ENCODE results near the gene SPRY1. TPM values are rescaled to one million over a fixed set of nuclear protein-coding genes. Genes with fewer than 3 reads are reported as not detected.

SPRY1 gene
- total and polyA plus RNA-seq, 9 of the 15 experiments (the other 6 are each of a cell fraction or from before 2014, with no cell fraction given), result 0.18 to 1.9 (median 0.45) TPM; not detected in 1

GRCh38 chr4:123403080-123403604, 6.5 kb downstream of the SPRY1 start:
- no peak overlapping the region for H2AFZ ChIP-seq (ENCODE audit: low read depth, low read length)
- 33% methylated on average over 3 of the region's 3 CpGs for WGBS (ENCODE audit: insufficient coverage, low coverage, missing lambda C conversion rate)
- H3K79me2 ChIP-seq (ENCODE audit: control insufficient read depth, insufficient read depth, low read length), result no peaks in the 10 kb centered on the region
- no peak for DNase-seq (ENCODE audit: extremely low read depth in 1 of 4, low spot score in 3 of 4)
- no peak for FAIRE-seq
- intact Hi-C loops (cut with micrococcal nuclease), result no loop called here
- peaks cover 0 to 12% of the 10 kb centered on the region in 2 experiments; a peak in 1 of 5 replicates for H3K27me3 ChIP-seq (ENCODE audit: control insufficient read depth in 2 of 2, insufficient read depth in 2 of 2, low read length in 2 of 2)
- ChIA-PET POLR2A (no interaction called here), CTCF (ENCODE audit: low intra/inter-chr PET ratio) (no interaction called here)
- no peaks in the 10 kb centered on the region for H4K20me1 ChIP-seq (replicated peaks; ENCODE audit: control insufficient read depth, insufficient read depth, low read length)
- H3K9me3 ChIP-seq (replicated peaks; ENCODE audit: control insufficient read depth, insufficient read depth, low read depth, low read length), result no peaks in the 10 kb centered on the region
- no peak for ATAC-seq
- no peak overlapping the region for H3K4me2 ChIP-seq (ENCODE audit: insufficient read depth, low read length)
- H3K36me3 ChIP-seq (ENCODE audit: control insufficient read depth, insufficient read depth, low read length), result no peaks in the 10 kb centered on the region
- no peaks in the 10 kb centered on the region for H3K9me1 ChIP-seq (ENCODE audit: control insufficient read depth, insufficient read depth, low read length)
- H3K4me1 ChIP-seq (replicated peaks in 1 of 2; ENCODE audit: control insufficient read depth in 2 of 2, insufficient read depth in 2 of 2, low read length in 2 of 2), result peaks cover 0 to 9% of the 10 kb centered on the region in 2 experiments; a peak in 1 of 5 replicates
- H3K4me3 ChIP-seq, result no peak overlapping the region
- in situ Hi-C loops (cut with MboI), result no loop called here
- BruUV-seq (replicated peaks), result no TSS peak
- H3K9ac ChIP-seq (ENCODE audit: insufficient read depth in 1 of 2, low read depth in 2 of 2, low read length in 2 of 2), result no peak overlapping the region
- no peak overlapping the region for H3K27ac ChIP-seq (ENCODE audit: extremely low read depth, low read depth, low read length)
- TF ChIP-seq ZNF134 (CRISPR knock-in tag; conservative IDR thresholded peaks at IDR 0.05), result no peak
- no peak for TF ChIP-seq SMC3 (conservative IDR thresholded peaks at IDR 0.05; ENCODE audit: insufficient read depth, low read depth, low read length)
- TF ChIP-seq PURB (CRISPR knock-in tag; IDR thresholded peaks at IDR 0.05; ENCODE audit: low read depth), result no peak
- no peak for TF ChIP-seq ZNF639 (CRISPR knock-in tag; conservative IDR thresholded peaks at IDR 0.05 in 1 of 2, IDR thresholded peaks at IDR 0.05 in 1 of 2)
- no peak for TF ChIP-seq CBX2 (IDR thresholded peaks at IDR 0.05; ENCODE audit: insufficient read depth, low read length, poor library complexity, severe bottlenecking)
- no peak for TF ChIP-seq BRF2 (IDR thresholded peaks at IDR 0.05; ENCODE audit: borderline replicate concordance, insufficient read depth, insufficient read length)
- TF ChIP-seq GABPB2 (CRISPR knock-in tag; conservative IDR thresholded peaks at IDR 0.05), result no peak
- no peak for TF ChIP-seq MLX (CRISPR knock-in tag; conservative IDR thresholded peaks at IDR 0.05)
- no peak for TF ChIP-seq CHAMP1 (IDR thresholded peaks at IDR 0.05)
- no peak for TF ChIP-seq CAMTA2 (CRISPR knock-in tag; conservative IDR thresholded peaks at IDR 0.05)
- no peak for TF ChIP-seq E2F6 (IDR thresholded peaks at IDR 0.05; ENCODE audit: borderline replicate concordance in 1 of 2, extremely low read depth in 1 of 2, insufficient read depth in 1 of 2, insufficient read length in 1 of 2, low read depth in 1 of 2, low read length in 1 of 2, poor library complexity in 1 of 2, severe bottlenecking in 1 of 2)
- no peak for TF ChIP-seq ZNF699 (CRISPR knock-in tag; IDR thresholded peaks at IDR 0.05; ENCODE audit: insufficient replicate concordance)
- TF ChIP-seq KDM2B (CRISPR knock-in tag; IDR thresholded peaks at IDR 0.05), result no peak

Data from K562 (cell line).